ENCODE results near the gene ENG.

DNA sequence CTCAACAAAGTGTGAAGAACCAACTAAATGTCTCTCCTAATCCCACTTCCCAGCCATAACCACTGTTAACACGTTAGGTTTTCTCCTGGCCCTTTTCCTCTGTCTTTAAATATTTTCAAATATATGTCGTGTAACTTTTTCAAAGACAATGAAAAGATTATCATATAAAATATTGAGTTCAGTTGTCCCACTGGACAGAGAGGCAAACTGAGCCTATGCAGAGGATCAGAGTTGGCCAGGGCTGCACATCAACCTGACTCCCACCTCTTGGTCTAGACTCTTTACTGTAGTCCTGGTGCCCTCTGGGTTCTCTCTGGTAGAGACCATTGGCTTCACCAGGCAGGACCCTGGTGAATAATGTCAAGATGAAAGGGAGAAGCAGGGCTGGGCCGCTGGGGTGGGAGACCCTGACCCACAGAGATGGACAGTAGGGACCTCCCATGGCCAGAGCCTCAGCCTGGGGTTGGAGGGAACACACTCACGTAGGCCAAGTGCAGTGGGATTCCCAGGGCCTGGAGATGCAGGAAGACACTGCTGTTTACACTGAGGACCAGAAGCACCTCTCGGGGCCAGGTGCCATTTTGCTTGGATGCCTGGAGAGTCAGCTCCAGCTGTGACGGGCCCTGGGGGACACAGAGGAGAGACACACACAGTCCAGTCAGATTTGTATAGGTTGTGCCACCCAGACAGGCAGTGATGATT, 25.1 kb downstream of the ENG start:
- no peak for TF ChIP-seq YY1 (IDR thresholded peaks at IDR 0.05; ENCODE audit: insufficient read depth, insufficient read length)
- no peak for TF ChIP-seq ZNF274 (IDR thresholded peaks at IDR 0.05; ENCODE audit: low read depth, low read length)
